Measurements from ENCODE around the gene HELQ.
"Not testable (repeated sequence)": the region's sequence is repeated elsewhere in the genome, so short reads cannot be mapped to it uniquely, and the experiment has no call there.

HELQ gene

GRCh38 chr4:83455281-83456183 lies at the start of gene HELQ, which contains the start of gene MRPS18C:
Gene HELQ (minus strand): TSS chr4:83455823. CDS start chr4:83455693, 130 bp downstream.
Gene MRPS18C (plus strand): TSS chr4:83456058. CDS start chr4:83456078, 20 bp downstream.
- peak; percentile 47 for TF ChIP-seq CTCF (IDR thresholded peaks at IDR 0.05; ENCODE audit: control insufficient read depth, insufficient read depth, low read depth, low read length, missing control alignments)
- peak; percentile 95 for DNase-seq (ENCODE audit: low read depth)
- peak within 1 kb of the TSS; percentile 97 for H3K4me3 ChIP-seq (ENCODE audit: control insufficient read depth, low read depth, low read length)

GRCh38 chr4:83504996-83505395 lies 49.4 kb upstream of the HELQ start:
- no peak overlapping the region for H3K4me3 ChIP-seq (ENCODE audit: control insufficient read depth, low read depth, low read length)
- DNase-seq (ENCODE audit: low read depth) = no peak
- TF ChIP-seq CTCF (IDR thresholded peaks at IDR 0.05; ENCODE audit: control insufficient read depth, insufficient read depth, low read depth, low read length, missing control alignments) = no peak

GRCh38 chr4:83504503-83504902 lies 48.9 kb upstream of the HELQ start:
- no peak overlapping the region for H3K4me3 ChIP-seq (ENCODE audit: control insufficient read depth, low read depth, low read length)
- TF ChIP-seq CTCF (IDR thresholded peaks at IDR 0.05; ENCODE audit: control insufficient read depth, insufficient read depth, low read depth, low read length, missing control alignments) = no peak

GRCh38 chr4:83503974-83504373 lies 48.4 kb upstream of the HELQ start:
- no peak for TF ChIP-seq CTCF (IDR thresholded peaks at IDR 0.05; ENCODE audit: control insufficient read depth, insufficient read depth, low read depth, low read length, missing control alignments)
- DNase-seq (ENCODE audit: low read depth) = no peak
- no peak overlapping the region for H3K4me3 ChIP-seq (ENCODE audit: control insufficient read depth, low read depth, low read length)

More at GRCh38 chr4:83504503-83504902, 48.9 kb upstream of the HELQ start:
- no peak for DNase-seq (ENCODE audit: low read depth)

- not testable (repeated sequence) for DNase-seq (ENCODE audit: low read depth); H3K4me3 ChIP-seq (ENCODE audit: control insufficient read depth, low read depth, low read length)
Observed at GRCh38 chr4:83501671-83502070, 46.0 kb upstream of the HELQ start.

GRCh38 chr4:83498187-83498586 lies 42.6 kb upstream of the HELQ start:
- TF ChIP-seq CTCF (IDR thresholded peaks at IDR 0.05; ENCODE audit: control insufficient read depth, insufficient read depth, low read depth, low read length, missing control alignments) = no peak
- DNase-seq (ENCODE audit: low read depth) = no peak
- H3K4me3 ChIP-seq (ENCODE audit: control insufficient read depth, low read depth, low read length) = no peak overlapping the region

GRCh38 chr4:83496085-83496917 lies 40.7 kb upstream of the HELQ start:
- not testable (repeated sequence) for DNase-seq (ENCODE audit: low read depth); H3K4me3 ChIP-seq (ENCODE audit: control insufficient read depth, low read depth, low read length)

All from AG09309 (cell line).